Testis (tissue), 2 donors: ENCODE measurements around the gene PLK5.
A peak's percentile ranks its signal among the peaks of the same experiment; 100 is the strongest.

Experiments used
- POLR2A ChIP-seq: fragments of 450-650 bp; IDR thresholded peaks from one replicate; pipeline ENCODE4 v1.6.1; 2017; ENCODE audit warnings: antibody characterized with exemption, mild to moderate bottlenecking, moderate library complexity
- TF ChIP-seq, protein P1 (sequence below), 3 experiments: fragments of 450-650 bp in 2 of 3; fragments of 200-600 bp in 1 of 3; sonication (generic) in 1 of 3; IDR thresholded peaks; one replicate each; pipeline ENCODE4 v1.5.1; 2016 to 2019; ENCODE audit warnings: antibody characterized with exemption in 3 of 3, mild to moderate bottlenecking in 2 of 3, moderate library complexity in 1 of 3

DNA sequence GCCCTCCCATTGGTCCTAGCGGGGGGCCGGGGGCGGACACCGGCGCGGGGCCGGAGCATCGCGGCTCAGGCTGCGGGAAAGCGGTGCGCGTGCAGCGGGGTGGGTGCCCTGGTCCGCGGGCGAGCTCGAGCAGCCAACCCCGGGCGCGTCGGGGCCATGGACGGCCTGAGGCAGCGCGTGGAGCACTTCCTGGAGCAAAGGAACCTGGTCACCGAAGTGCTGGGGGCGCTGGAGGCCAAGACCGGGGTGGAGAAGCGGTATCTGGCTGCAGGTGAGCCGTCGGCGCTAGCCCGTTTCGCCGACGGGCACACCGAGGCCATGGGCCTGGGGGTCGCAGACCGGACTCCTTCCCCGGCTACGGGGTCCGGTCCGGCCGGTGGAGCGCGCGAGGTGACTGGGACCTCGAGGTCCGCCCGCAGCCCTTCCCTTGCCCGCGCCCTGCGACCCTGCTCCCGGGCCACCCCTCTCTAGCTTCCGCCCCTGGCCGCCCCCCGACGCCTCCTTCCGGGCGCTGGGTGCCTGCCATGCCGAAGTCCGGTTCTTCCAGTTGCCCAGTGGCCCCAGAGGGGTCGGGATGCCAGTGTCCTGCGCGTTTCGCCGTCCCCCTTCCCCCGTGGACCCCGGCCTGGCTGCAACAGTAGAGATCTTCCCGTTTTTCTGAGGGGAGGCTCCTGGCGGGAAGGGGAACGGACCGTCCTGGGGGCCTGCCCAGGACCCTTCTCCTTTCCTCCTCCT is 32.6 kb upstream of the PLK5 start, which contains the start of gene REEP6:
- TF ChIP-seq, protein P1, sequence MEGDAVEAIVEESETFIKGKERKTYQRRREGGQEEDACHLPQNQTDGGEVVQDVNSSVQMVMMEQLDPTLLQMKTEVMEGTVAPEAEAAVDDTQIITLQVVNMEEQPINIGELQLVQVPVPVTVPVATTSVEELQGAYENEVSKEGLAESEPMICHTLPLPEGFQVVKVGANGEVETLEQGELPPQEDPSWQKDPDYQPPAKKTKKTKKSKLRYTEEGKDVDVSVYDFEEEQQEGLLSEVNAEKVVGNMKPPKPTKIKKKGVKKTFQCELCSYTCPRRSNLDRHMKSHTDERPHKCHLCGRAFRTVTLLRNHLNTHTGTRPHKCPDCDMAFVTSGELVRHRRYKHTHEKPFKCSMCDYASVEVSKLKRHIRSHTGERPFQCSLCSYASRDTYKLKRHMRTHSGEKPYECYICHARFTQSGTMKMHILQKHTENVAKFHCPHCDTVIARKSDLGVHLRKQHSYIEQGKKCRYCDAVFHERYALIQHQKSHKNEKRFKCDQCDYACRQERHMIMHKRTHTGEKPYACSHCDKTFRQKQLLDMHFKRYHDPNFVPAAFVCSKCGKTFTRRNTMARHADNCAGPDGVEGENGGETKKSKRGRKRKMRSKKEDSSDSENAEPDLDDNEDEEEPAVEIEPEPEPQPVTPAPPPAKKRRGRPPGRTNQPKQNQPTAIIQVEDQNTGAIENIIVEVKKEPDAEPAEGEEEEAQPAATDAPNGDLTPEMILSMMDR (IDR thresholded peaks at IDR 0.05) = peak in 1 of 3 experiments; percentile 0
- TF ChIP-seq POLR2A = no peak
